Tibial nerve (tissue), 4 donors: ENCODE measurements around the gene KAZN.

Experiments used
- EP300 ChIP-seq, 2 donors: sonication (generic); formaldehyde crosslinking; IDR thresholded peaks; one replicate each; pipeline ENCODE4 v1.6.1; 2017; ENCODE audit warnings: antibody characterized with exemption in 2 of 2, mild to moderate bottlenecking in 1 of 2
- POLR2A ChIP-seq, 2 donors: fragments of 450-650 bp; IDR thresholded peaks; one replicate each; pipeline ENCODE4 v1.6.1; 2017; ENCODE audit warnings: antibody characterized with exemption in 2 of 2, mild to moderate bottlenecking in 2 of 2, moderate library complexity in 2 of 2
- TF ChIP-seq, protein P1 (sequence below), 5 experiments: fragments of 200-600 bp in 3 of 5; fragments of 450-650 bp in 2 of 5; sonication (generic) in 3 of 5; IDR thresholded peaks; one replicate each; pipeline ENCODE4 v1.5.1; 2016 to 2019; ENCODE audit warnings: antibody characterized with exemption in 5 of 5, mild to moderate bottlenecking in 3 of 5, moderate library complexity in 2 of 5

DNA sequence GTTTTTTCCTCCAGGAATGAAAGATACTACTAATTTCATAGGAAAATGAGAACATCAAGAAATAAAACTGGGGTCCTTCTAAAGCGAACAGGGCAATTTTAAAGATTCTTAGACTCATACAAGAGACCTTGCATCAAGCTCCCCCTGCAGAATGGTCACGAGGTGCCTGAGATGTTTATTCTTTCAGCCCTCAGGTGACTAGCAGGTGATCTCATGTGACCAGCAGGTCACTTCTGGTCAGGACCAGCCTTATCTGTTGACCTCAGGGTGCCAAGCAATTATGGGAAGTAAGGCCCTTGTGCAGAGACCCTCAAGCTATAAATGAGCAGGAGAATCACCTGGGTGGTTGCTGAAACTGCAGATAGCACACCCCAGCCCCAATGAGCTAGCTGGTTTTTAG lies 534.5 kb downstream of the KAZN start:
- TF ChIP-seq, protein P1, sequence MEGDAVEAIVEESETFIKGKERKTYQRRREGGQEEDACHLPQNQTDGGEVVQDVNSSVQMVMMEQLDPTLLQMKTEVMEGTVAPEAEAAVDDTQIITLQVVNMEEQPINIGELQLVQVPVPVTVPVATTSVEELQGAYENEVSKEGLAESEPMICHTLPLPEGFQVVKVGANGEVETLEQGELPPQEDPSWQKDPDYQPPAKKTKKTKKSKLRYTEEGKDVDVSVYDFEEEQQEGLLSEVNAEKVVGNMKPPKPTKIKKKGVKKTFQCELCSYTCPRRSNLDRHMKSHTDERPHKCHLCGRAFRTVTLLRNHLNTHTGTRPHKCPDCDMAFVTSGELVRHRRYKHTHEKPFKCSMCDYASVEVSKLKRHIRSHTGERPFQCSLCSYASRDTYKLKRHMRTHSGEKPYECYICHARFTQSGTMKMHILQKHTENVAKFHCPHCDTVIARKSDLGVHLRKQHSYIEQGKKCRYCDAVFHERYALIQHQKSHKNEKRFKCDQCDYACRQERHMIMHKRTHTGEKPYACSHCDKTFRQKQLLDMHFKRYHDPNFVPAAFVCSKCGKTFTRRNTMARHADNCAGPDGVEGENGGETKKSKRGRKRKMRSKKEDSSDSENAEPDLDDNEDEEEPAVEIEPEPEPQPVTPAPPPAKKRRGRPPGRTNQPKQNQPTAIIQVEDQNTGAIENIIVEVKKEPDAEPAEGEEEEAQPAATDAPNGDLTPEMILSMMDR (IDR thresholded peaks at IDR 0.05): no peak
- no peak for TF ChIP-seq EP300 (IDR thresholded peaks at IDR 0.05)
- TF ChIP-seq POLR2A (IDR thresholded peaks at IDR 0.05): no peak
